ENCODE measurements around the gene BICC1. TPM values are rescaled to one million over a fixed set of nuclear protein-coding genes. Genes with fewer than 3 reads are reported as not detected.

Gene BICC1
- polyA plus RNA-seq, 1 donor (not counting 4 experiments of a cell fraction or from before 2014, with no cell fraction given) = 4.2 TPM

DNA sequence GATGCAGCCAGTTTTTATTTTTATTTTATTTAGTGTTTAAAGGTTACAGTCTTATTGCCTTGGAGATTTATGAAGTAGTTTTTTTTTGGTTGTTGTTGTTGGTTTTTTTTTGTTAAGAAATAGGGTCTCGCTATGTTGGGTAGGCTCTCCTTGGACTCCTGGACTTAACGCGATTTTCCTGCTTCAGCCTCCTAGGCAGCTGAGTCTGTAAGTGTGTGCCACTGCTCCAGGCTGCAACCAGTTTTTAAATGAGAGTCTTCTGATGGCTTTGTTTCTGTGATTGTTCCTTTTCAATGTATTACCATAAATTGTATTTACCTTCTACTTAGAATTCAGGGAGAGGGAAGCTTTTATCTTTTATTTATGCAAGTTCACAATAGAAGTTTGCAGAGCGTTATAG lies 62.8 kb downstream of the BICC1 start:
- no peaks in the 10 kb centered on the region for H3K9me3 ChIP-seq (ENCODE audit: control insufficient read depth, low read depth, low read length)
- no peaks in the 10 kb centered on the region for H3K4me1 ChIP-seq (ENCODE audit: control insufficient read depth, extremely low read depth, insufficient read depth, low read length)
- no peak overlapping the region for H3K4me3 ChIP-seq (ENCODE audit: control insufficient read depth in 2 of 3, extremely low read depth in 1 of 3, insufficient read depth in 2 of 3, low read depth in 1 of 3, low read length in 3 of 3)
- H3K36me3 ChIP-seq (ENCODE audit: control insufficient read depth in 2 of 2, extremely low read depth in 1 of 2, insufficient read depth in 2 of 2, low read length in 2 of 2) = no peaks in the 10 kb centered on the region
- TF ChIP-seq EZH2 (IDR thresholded peaks at IDR 0.05; ENCODE audit: low read length) = no peak
- TF ChIP-seq CTCF (optimal IDR thresholded peaks at IDR 0.05 in 1 of 3, IDR thresholded peaks at IDR 0.05 in 1 of 3, conservative IDR thresholded peaks at IDR 0.05 in 1 of 3; ENCODE audit: extremely low read depth in 1 of 3, insufficient read depth in 2 of 3, low read length in 3 of 3) = no peak
- H3K27me3 ChIP-seq (ENCODE audit: control insufficient read depth, extremely low read depth, insufficient read depth, low read length) = no peaks in the 10 kb centered on the region
- H3K79me2 ChIP-seq (ENCODE audit: control insufficient read depth, insufficient read depth, low read length) = peaks cover 4% of the 10 kb centered on the region
- no peak overlapping the region for H3K9ac ChIP-seq (ENCODE audit: control insufficient read depth, extremely low read depth, insufficient read depth, low read length)
- H3K27ac ChIP-seq (ENCODE audit: control insufficient read depth, insufficient read depth, low read length) = no peak overlapping the region
- no peak overlapping the region for H2AFZ ChIP-seq (ENCODE audit: control insufficient read depth, low read length)
- no peaks in the 10 kb centered on the region for H3K9me1 ChIP-seq (ENCODE audit: control insufficient read depth, extremely low read depth, insufficient read depth, low read length)
- dilution Hi-C loops (cut with MboI; ENCODE audit: extremely low pct_ligation_motif_present, low sequenced_read_pairs) = no loop called here
- no peaks in the 10 kb centered on the region for H4K20me1 ChIP-seq (ENCODE audit: control insufficient read depth, extremely low read depth, insufficient read depth, low read length)
- no peak for DNase-seq (ENCODE audit: low read depth, low spot score)
- no peak overlapping the region for H3K4me2 ChIP-seq (ENCODE audit: control insufficient read depth, extremely low read depth, insufficient read depth, low read depth, low read length)
- FAIRE-seq = no peak

DNA sequence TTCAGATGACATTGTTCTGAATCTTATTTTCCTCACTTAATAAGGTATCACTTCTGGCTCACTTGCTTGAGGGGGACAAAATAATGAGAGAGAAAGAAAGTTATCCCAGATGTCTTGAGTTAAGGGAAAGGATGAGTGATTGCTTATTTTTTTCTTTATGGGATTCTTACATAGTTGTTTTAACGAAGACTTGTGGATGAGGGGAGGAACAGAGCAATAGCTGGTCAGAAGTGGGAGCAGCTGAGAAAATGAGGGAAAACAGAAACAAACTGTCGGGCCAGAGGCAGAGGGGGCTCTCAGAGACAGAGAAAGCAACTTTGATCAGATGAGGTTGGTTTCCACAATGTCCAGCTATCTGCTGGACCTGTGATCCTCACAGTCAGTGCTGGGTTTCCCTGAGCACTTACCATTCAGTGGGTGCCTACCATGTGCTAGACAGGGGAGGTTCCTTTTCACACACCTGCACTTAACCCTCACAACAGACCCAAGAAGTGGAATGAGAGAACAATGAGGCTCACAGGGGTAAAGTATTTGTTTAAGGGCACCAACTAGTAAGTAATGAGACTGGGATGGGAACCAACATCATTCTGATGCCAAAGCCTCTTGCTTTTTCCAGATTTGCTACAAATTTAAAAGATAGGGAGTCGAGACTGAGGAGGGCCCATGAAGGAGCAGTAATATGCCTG lies 64.2 kb downstream of the BICC1 start:
- Histone ChIP-seq H3K4me2 (ENCODE audit: control insufficient read depth, extremely low read depth, insufficient read depth, low read depth, low read length) (no peak overlapping the region), H3K4me3 (ENCODE audit: control insufficient read depth in 2 of 3, extremely low read depth in 1 of 3, insufficient read depth in 2 of 3, low read depth in 1 of 3, low read length in 3 of 3) (no peak overlapping the region)

More for the DNA sequence above, 64.2 kb downstream of the BICC1 start:
- Histone ChIP-seq H3K9me3 (ENCODE audit: control insufficient read depth, low read depth, low read length) (no peaks in the 10 kb centered on the region), H4K20me1 (ENCODE audit: control insufficient read depth, extremely low read depth, insufficient read depth, low read length) (no peaks in the 10 kb centered on the region), H3K27me3 (ENCODE audit: control insufficient read depth, extremely low read depth, insufficient read depth, low read length) (no peaks in the 10 kb centered on the region), H3K79me2 (ENCODE audit: control insufficient read depth, insufficient read depth, low read length) (peaks cover 4% of the 10 kb centered on the region), H2AFZ (ENCODE audit: control insufficient read depth, low read length) (no peak overlapping the region), H3K4me1 (ENCODE audit: control insufficient read depth, extremely low read depth, insufficient read depth, low read length) (no peaks in the 10 kb centered on the region), H3K9ac (ENCODE audit: control insufficient read depth, extremely low read depth, insufficient read depth, low read length) (no peak overlapping the region), H3K36me3 (ENCODE audit: control insufficient read depth in 2 of 2, extremely low read depth in 1 of 2, insufficient read depth in 2 of 2, low read length in 2 of 2) (no peaks in the 10 kb centered on the region), H3K27ac (ENCODE audit: control insufficient read depth, insufficient read depth, low read length) (no peak overlapping the region), H3K9me1 (ENCODE audit: control insufficient read depth, extremely low read depth, insufficient read depth, low read length) (no peaks in the 10 kb centered on the region)
- dilution Hi-C loops (cut with MboI; ENCODE audit: extremely low pct_ligation_motif_present, low sequenced_read_pairs) = no loop called here
- no peak for FAIRE-seq
- DNase-seq (ENCODE audit: low read depth, low spot score) = no peak
- TF ChIP-seq CTCF (optimal IDR thresholded peaks at IDR 0.05 in 1 of 3, IDR thresholded peaks at IDR 0.05 in 1 of 3, conservative IDR thresholded peaks at IDR 0.05 in 1 of 3; ENCODE audit: extremely low read depth in 1 of 3, insufficient read depth in 2 of 3, low read length in 3 of 3) = no peak
- no peak for TF ChIP-seq EZH2 (IDR thresholded peaks at IDR 0.05; ENCODE audit: low read length)

Measured in keratinocyte (primary cell).